Muscle of arm (tissue), 12 donors: ENCODE measurements around the gene RAB11FIP4. TPM values are rescaled to one million over a fixed set of nuclear protein-coding genes. Genes with fewer than 3 reads are reported as not detected.

Source experiments
- DNase-seq: peaks from one replicate; pipeline ENCODE4 v3.0.0-alpha.2; 2013
- polyA plus RNA-seq, 12 donors: library from polyadenylated mRNA; unstranded; fragments of 120-200 nt; gene quantifications; one replicate each; pipeline ENCODE4 v1.2.1, GENCODE V29; 2013; ENCODE audit not compliant: insufficient read length in 12 of 12

The RAB11FIP4 gene
- polyA plus RNA-seq, 12 donors = 0.38 to 7.4 (median 0.83) TPM; not detected in 1

GRCh38 chr17:31541559-31541958 is 150.1 kb downstream of the RAB11FIP4 start:
- no peak for DNase-seq

GRCh38 chr17:31544186-31544585 is 152.7 kb downstream of the RAB11FIP4 start:
- DNase-seq = no peak

- no peak for DNase-seq
Measured at GRCh38 chr17:31546650-31547049, 155.2 kb downstream of the RAB11FIP4 start.

- DNase-seq = no peak
Measured at GRCh38 chr17:31548709-31549108, 157.2 kb downstream of the RAB11FIP4 start.

GRCh38 chr17:31549121-31549524 is 157.6 kb downstream of the RAB11FIP4 start:
- peak; percentile 25 for DNase-seq

- peak; percentile 95 for DNase-seq
Measured at GRCh38 chr17:31549525-31550388, 158.3 kb downstream of the RAB11FIP4 start.

GRCh38 chr17:31550389-31551056 is 159.0 kb downstream of the RAB11FIP4 start:
- DNase-seq = no peak

GRCh38 chr17:31552568-31552967 is 161.1 kb downstream of the RAB11FIP4 start:
- no peak for DNase-seq

- no peak for DNase-seq
Measured at GRCh38 chr17:31553506-31553905, 162.0 kb downstream of the RAB11FIP4 start.

- DNase-seq = no peak
Measured at GRCh38 chr17:31554930-31555329, 163.5 kb downstream of the RAB11FIP4 start.

GRCh38 chr17:31556969-31557645 is 165.6 kb downstream of the RAB11FIP4 start:
- DNase-seq = no peak

GRCh38 chr17:31558748-31559583 is 167.5 kb downstream of the RAB11FIP4 start:
- peak; percentile 85 for DNase-seq

- no peak for DNase-seq
Measured at GRCh38 chr17:31559584-31560501, 168.4 kb downstream of the RAB11FIP4 start.

GRCh38 chr17:31560616-31561235 is 169.3 kb downstream of the RAB11FIP4 start:
- no peak for DNase-seq

GRCh38 chr17:31561469-31562375 is 170.2 kb downstream of the RAB11FIP4 start:
- DNase-seq = no peak

GRCh38 chr17:31562376-31562840 is 170.9 kb downstream of the RAB11FIP4 start:
- no peak for DNase-seq

- DNase-seq = no peak
Measured at GRCh38 chr17:31564291-31564690, 172.8 kb downstream of the RAB11FIP4 start.

- no peak for DNase-seq
Measured at GRCh38 chr17:31564883-31565301, 173.4 kb downstream of the RAB11FIP4 start.

- DNase-seq = no peak
Measured at GRCh38 chr17:31565652-31566051, 174.2 kb downstream of the RAB11FIP4 start.
